NOMO-1 treated with dmso at 0.1 percent for 144 hours (cell line): Measurements from ENCODE around the gene ZC3H12A.
A peak's percentile ranks its signal among the peaks of the same experiment; 100 is the strongest.
"Not testable (repeated sequence)": the region's sequence is repeated elsewhere in the genome, so short reads cannot be mapped to it uniquely, and the experiment has no call there.

Experiments used
- DNase-seq: peaks from one replicate; lab custom pipeline; 2025; ENCODE audit not compliant: unreplicated experiment; lab: John Stamatoyannopoulos, UW

Gene ZC3H12A

GRCh38 chr1:37498872-37499617, 24.7 kb downstream of the ZC3H12A start:
- DNase-seq = no peak

- DNase-seq = no peak
Measured at GRCh38 chr1:37501661-37502060, 27.3 kb downstream of the ZC3H12A start.

- no peak for DNase-seq
Measured at GRCh38 chr1:37502104-37502503, 27.7 kb downstream of the ZC3H12A start.

- not testable (repeated sequence) for DNase-seq
Measured at GRCh38 chr1:37502791-37503190, 28.4 kb downstream of the ZC3H12A start.

GRCh38 chr1:37506740-37507139, 32.4 kb downstream of the ZC3H12A start:
- DNase-seq = no peak

GRCh38 chr1:37509181-37509580, 34.8 kb downstream of the ZC3H12A start:
- no peak for DNase-seq

- no peak for DNase-seq
Measured at GRCh38 chr1:37513795-37514349, 39.5 kb downstream of the ZC3H12A start.

GRCh38 chr1:37514350-37515184, 40.2 kb downstream of the ZC3H12A start, which contains the start of gene MEAF6:
MEAF6 (minus strand) TSS chr1:37514766; CDS start chr1:37514746, 20 bp downstream.
- peak; percentile 79 for DNase-seq

- DNase-seq = no peak
Measured at GRCh38 chr1:37515185-37516034, 41.0 kb downstream of the ZC3H12A start.

- DNase-seq = no peak
Measured at GRCh38 chr1:37517569-37517968, 43.2 kb downstream of the ZC3H12A start.

- not testable (repeated sequence) for DNase-seq
Measured at GRCh38 chr1:37518241-37518640, 43.9 kb downstream of the ZC3H12A start.

GRCh38 chr1:37518929-37519328, 44.5 kb downstream of the ZC3H12A start:
- DNase-seq = not testable (repeated sequence)

- no peak for DNase-seq
Measured at GRCh38 chr1:37519613-37520012, 45.2 kb downstream of the ZC3H12A start.

- DNase-seq = not testable (repeated sequence)
Measured at GRCh38 chr1:37529888-37530287, 55.5 kb downstream of the ZC3H12A start.

- DNase-seq = not testable (repeated sequence)
Measured at GRCh38 chr1:37532418-37533156, 58.2 kb downstream of the ZC3H12A start.

- DNase-seq = no peak
Measured at GRCh38 chr1:37533317-37534093, 59.1 kb downstream of the ZC3H12A start.
